OCI-LY1 (cell line): ENCODE measurements around the gene PPP1R11.

Experiments
- CTCF ChIP-seq: fragments of 200-600 bp; sonication (generic), shearing (Covaris generic); IDR thresholded peaks from 2 replicates; pipeline ENCODE4 v1.5.1; 2017; ENCODE audit warnings: mild to moderate bottlenecking, antibody characterized with exemption, low read length, moderate library complexity, mixed read lengths
- EZH2 ChIP-seq: fragments of 200-600 bp; sonication (generic), shearing (Covaris generic); IDR thresholded peaks from 2 replicates; pipeline ENCODE4 v1.8.0; 2017; ENCODE audit warnings: borderline replicate concordance, mixed run types, mild to moderate bottlenecking, antibody characterized with exemption, low read length, moderate library complexity, mixed read lengths

GRCh38 chr6:30053682-30054081, 13.3 kb upstream of the PPP1R11 start:
- TF ChIP-seq CTCF: no peak
- TF ChIP-seq EZH2: no peak
